Nucleus accumbens (tissue), 56 donors: ENCODE measurements around the gene ERFL.
A peak's percentile ranks its signal among the peaks of the same experiment; 100 is the strongest.
"Not testable (repeated sequence)": the region's sequence is repeated elsewhere in the genome, so short reads cannot be mapped to it uniquely, and the experiment has no call there.

Experiments
- DNase-seq, 56 donors: peaks; one replicate each; lab custom pipeline; 2025; lab: John Stamatoyannopoulos, UW

ERFL gene

DNA sequence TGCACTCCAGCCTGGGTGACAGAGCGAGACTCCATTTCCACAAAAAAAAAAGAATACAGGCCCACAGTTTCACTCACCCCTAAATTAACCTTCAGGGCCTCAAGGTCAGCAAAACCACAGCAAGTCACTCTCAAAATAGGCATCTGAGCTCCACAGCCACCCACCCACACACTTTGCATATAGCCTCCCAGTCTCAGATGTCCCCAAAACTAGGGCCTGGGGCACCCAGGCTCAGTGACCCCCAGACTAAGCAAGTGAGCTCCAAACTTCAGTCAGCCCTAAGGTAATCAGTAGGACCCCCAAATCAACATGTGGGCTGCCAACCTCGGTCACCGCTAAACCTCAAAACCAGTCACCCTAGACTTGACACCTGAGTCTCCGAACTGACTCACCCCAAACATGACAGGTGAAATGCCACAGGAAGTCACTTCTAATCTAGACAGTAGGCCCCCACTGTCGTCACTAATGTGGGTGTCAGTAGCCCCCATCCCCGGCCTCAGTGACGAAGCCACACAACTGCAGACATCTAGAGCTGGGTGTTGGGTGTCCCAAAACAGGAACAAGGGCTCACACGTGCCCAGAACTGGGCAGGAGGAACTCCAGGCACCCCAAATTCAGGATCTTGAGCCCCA is 17.0 kb upstream of the ERFL start:
- no peak for DNase-seq

DNA sequence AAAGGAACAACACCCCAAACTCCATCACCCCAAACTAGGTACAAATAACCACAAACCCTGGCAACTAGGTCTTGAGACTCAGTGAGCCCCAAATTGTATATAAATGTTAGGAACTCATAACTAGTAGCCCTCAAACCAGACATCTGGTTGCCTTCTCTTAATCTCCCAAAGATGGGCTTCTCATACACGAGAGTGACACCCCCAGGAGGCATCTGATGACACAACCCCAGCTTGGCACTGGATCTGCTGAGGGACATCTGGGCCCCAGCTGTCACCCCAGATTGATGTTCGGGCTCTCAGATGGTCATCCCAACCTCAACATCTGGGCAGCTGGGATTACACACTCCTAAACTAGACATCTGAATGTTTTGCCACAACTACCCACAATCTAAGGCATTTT is 16.1 kb upstream of the ERFL start:
- no peak for DNase-seq

DNA sequence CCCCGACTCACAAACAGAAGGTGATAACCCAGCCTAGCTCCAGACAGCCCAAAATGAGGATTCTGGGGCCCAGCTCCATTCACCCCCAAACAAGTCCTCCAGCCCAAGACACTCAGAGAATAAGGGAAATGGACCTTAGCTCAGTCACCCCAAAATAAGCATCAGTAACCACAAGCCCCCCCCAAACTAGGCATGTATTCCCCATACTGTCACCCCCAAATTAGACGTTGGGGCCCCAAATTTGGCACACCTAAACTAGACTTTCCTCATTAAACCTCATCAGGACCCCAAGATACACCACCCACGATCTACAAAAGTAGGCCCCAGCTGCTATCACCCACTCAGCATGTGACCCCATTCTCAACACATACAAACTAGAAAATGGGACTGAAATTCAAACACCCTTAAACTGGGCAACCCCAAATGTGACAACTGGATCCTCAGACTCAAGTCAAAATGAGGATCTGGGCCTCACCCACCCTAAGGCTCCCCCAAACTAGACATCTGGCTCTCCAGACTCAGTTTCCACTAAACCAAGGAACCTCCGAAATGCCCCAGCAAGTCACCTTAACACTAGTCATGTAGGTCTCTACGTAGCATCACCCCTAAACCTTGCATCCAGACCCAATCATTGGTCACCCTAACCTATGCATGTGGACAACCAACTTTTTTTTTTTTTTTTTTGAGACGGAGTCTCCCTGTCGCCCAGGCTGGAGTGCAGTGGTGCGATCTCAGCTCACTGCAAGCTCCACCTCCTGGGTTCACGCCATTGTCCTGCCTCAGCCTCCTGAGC is 13.4 kb upstream of the ERFL start:
- no peak for DNase-seq

DNA sequence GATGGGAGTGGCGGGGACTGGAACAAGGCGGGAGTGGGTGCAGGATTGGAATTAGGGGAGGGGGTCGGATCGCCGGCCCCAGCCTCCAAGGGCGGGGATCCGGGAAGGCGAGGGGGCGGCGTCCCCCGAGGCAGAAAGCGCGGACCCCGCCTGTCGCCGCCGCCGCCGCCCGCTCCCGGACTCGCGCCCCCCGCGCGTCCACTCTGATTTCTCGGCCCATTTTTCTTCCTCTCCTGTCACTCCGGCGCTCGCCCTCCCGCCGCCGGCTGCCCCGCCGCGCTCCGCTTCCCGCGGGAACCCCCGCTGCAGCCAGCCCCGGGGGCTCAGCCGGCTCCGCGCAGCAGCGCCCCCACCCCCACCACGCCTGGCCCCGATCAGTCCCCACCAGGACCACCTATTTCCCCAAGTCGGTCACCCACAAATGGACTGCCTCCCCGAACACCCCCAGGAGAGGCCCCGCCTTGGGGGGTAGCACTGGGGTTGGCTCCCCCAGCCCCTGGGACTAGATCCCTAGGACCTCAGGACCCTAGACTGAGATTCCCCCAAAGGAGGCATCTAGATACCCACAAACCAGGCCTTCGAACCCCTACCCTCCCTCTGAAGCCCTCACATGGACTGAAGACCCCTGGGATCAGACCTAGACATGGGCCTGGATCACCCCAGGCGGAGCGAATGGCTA is 12.6 kb upstream of the ERFL start:
- DNase-seq, result no peak

DNA sequence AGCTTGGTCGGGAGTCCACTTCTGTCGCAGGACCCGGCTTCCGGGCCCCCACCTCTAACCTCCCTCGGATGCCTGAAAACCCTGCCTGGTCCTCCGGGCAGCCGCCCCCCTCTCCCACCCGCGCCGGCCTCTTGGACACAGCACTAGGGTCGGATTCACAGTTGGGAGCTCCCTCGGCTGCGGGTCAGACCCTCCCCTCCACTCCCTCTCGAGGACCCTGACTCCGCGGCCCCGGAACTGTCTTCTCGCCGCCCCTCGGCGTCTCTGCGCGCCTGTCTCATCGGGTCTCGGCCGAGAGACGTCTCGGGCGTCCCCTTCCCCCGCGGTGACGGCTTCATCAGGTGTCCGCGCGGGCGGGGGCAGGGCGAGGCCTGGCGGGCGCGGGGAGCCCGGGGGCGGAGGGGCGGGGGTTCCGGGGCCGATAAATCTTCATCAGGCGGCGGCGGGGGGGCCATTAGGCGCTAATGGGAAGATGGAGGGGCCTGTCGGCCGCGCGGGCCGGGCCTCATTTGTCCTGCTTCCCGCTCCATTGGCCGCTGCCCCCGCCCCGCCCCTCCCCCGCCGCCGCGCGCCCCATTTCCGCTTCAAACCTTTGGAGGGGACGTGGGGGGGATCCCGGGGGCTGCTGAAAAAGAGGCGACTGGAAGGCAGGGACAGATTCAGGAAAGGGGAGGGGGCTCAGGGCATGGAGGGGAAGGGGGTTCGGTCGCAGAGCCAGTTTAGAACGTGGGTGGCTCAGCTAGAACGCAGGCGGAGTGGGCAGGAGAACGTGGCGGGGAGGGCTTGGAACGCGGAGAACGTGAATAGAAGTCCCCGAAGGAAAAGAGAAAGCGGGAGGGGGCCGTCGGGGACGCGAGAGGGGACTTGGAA is 11.8 kb upstream of the ERFL start:
- DNase-seq, result peak in 1 of 56 donors; percentile 55

DNA sequence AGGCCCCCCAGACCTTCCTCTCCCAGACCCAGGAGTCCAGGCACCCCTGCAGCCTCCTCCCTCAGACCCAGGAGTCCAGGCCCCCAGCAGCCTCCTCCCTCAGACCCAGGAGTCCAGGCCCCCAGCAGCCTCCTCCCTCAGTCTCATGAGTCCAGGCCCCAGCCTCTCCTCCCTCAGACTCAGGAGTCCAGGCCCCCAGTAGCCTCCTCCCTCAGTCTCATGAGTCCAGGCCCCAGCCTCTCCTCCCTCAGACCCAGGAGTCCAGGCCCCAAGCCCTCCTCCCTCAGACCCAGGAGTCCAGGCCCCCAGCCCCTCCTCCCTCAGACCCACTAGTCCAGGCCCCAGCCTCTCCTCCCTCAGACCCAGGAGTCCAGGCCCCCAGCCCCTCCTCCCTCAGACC is 11.0 kb upstream of the ERFL start:
- DNase-seq, result not testable (repeated sequence)

DNA sequence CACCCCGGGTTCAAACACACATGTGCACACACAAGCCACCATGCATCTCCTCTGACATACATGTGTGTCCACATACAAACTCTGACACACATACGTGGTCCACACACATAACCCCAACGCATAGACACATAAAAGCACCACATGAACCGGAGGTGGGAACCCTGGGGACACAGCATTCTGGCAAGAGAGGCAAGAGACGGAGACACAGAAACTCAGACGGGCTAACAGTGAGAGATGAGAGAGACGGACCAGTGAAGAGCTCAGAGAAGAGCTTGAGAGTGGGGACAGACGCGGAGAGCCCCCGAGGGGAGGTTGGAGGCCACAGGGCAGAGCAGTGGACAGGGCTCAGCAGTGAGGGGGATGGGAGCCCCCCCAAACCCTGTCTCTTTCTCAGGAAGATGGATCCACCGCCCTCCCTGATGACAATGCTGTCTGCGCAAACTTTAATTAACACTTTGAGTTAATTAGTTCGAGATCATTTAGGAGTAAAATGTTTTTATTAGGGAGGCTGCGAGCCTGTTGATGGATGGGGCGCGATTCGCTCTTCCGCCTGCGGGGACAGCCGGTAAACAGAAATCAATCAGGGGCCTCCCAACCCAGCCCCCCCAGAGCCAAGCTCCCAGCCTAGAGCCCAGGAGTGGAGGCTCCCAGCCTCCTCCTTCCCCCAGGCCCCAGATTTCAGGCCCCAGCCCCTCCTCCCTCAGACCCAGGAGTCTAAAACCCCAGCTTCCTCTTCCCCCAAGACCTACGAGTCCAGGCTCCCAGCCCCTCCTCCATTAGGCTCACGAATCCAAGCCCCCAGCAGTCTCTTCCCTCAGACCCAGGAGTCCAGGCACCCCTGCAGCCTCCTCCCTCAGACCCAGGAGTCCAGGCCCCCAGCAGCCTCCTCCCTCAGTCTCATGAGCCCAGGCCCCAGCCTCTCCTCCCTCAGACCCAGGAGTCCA is 9.5 kb upstream of the ERFL start:
- DNase-seq, result no peak

DNA sequence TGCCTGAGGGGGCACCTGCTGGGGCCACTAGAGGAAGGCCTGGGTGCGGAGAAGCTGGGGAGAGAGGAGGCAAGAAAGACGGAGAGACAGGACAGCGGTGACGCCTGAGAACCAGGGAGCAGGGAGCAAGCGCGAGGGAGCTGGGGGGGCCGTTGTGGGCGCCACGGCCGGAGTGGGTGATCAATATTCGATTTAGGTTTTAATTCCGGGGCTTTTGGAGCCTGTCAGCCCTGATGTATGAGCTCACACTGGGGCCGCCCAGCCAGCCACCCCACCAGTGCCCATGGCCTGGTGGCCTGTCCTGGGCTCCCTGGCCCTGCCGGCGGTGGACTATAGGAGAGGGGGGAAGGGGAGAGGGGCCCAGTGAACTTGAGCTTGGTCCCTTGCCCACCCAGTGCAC is 8.7 kb upstream of the ERFL start:
- DNase-seq, result no peak

DNA sequence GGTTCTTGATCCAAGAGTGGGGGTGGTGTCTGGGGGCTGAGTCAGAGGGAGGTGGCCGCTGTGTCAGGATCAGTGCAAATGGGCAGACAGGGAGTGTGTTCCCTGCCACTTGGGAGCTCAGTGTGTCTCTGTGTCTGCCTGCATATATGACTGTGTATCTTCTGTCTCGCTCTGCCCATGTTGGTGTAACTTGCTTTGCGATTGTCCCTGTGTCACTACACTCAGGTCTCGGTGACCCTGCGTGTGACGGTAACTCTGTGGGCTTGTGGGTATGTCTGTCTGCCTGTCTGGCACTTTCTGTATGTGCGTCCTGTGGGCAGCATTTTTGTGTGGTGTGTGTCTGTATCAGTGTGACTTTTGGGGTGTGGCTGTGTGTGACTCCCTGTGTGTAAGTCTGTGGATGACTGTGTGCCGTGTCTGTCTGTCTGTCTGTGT is 8.2 kb upstream of the ERFL start:
- no peak for DNase-seq

DNA sequence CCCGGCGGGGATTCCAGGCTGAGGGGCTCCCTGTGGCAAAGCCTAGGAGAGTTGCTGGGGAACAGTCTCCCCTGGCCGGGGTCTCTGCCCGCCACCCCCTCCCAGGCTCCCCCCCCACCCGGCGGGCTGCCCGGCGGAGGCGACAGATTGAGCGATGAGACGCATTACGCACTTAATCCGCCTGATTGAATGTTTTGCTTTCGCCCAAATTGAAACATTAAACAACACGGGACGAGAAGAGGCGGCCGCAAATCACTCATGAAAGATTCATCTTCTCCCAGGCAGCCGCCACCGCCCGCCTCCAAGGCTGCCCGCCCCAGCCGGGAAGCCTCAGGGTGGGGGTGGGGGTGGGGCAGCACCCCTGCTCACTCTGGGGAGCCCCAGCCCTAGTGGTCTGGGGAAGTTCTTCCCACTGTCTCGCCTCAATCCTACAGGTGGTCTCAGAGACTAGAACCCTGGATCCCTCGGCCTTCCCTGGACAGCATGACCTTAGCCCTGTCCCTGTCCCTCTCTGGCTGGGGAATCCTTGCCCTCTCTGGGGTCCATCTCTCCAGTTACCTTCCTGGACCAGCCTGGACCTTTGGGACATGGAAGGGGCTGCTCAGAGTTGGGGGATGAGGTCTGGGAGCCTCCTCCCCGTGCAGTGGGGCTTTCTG is 7.6 kb upstream of the ERFL start:
- DNase-seq, result no peak

DNA sequence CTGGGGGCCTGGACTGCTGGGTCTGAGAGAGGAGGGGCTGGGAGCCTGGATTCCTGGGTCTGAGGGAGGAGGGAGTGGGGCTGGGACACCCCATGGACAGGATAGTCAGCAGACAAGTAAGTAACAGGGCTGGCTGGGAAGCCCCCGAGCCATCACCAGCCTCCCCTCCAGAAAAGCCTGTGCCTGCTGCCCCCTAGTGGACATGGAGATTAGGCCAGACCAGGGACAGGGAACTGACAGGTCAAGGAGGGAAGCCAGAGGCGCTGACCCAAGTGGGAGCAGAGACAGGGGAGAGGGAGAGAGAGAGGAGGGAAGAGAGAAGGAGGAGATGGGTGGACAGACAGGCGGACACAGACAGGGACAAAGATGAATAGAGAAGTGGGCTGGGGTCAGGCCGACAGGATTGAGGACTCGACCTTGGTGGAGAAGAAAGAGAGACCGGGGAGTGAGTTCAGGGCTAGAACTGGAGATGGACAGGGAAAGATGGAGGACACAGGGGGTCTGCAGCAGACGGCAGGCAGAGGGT is 6.7 kb upstream of the ERFL start:
- peak in 46 of 56 donors; percentile 1 to 71 (median 17) for DNase-seq

DNA sequence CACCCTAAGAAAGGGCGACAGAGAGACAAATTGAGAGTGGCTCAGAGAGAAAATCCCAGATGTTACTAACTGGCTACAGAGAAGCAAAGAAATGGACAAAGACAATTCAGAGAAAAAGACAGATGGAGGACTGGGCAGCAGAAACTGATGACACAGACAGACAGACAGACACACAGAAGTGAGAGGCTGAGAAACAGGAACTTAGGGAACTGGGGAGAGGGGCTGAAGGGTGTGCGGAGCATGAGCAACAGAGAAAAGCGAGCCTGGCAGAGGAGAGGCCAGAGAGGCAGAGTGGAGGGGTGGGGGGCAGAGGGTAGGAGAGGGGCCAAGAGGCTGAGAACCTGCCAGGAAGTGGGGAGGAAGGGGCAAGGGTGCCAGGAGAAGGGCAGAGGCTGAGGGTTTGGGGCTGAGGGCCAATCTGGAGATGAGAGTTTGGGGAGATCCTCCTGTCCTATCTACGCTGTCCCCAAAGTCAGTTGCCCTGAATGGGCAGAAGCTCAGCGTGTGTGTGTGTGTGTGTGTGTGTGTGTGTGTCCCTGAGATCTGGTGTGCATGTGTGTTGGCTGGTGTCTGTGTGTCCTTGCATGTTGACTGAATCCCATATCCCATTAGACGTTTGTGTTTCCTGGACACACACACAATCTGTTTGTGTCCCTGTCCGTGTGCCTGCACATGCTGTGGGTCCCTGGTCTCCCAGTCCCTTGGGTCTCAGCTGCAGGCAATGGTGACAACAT is 5.6 kb upstream of the ERFL start:
- no peak for DNase-seq

DNA sequence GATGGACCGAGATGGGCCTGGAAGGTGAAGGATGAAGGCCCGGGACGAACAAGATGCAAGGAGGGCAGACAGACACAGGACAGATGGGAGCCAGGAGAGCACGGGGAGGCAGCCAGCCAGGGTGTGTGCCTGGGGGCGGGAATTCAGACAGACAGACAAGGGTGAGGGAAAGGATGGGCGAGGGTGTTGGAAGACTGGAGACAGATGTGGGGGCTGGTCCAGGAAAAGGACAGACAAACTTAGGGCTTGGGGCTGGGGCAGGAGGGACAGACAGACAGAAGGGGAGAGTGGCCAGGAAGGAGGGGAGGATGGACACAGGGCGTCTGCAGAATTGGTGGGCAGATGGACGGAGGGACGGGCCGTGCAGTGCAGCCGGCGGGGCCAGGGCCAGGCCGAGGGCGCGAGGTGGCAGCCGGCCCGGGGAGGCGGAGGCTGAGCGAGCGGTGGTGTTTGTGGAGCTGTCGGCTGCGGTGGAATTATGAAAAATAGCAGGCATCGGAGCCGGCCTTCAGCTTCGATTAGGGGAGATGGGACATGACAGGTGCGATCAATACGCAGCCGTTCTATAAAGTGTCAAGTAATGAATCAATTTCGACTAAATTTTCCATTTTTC is 4.6 kb upstream of the ERFL start:
- DNase-seq, result peak in 1 of 56 donors; percentile 5

DNA sequence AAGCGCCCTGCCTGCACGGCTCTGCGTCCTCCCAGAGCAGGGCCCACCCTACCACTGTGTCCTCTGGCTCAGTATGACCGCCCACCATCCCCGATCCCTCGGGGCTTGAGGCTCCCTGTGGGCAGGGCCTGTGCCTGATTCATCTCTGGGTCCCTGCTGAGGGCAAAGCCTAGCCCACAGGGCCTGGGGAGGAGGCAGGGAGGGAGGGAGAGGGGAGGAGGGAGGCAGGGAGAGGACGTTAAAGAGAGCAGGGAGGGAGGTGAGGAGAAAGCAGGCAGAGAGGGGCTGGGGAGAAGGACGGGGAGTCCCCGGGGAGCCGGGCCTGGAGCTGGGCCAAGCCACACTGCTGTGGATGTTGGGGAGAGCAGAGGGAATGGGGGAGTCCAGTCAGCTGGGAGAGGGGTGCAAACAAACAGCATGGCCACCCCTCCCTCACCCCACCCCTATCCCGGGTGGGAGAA is 4.0 kb upstream of the ERFL start:
- no peak for DNase-seq

DNA sequence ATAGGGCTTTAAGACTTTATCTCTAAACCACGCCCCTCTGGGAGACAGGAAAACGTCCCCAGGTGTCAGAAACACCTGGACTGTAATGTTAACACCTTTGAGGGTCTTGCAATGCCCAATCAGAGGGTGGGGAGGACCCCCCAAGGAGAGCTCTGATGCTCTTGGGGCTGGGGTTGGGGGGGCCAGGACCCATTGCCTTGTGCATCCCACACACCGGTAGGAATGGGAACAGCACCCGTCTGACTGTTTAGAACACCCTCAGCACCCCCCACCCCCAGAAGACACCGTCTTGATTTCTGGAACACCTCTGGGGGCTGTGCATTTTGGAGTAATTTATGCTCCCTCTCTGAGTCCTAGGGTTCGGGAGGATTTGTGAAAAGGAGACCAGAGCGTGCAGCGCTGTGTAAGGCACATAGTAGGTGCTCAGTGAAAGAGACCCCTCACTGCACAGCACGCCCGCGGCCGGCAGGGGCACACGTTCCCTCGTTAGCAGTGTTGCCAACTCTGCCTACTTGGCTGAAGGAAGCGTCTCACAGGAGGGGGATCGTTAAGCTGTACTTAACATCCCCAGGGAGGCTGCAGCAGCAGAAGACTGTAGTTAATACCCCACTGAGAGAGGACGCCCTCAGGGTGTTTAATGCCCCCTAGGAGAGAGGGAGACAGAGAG is 2.8 kb upstream of the ERFL start:
- no peak for DNase-seq

DNA sequence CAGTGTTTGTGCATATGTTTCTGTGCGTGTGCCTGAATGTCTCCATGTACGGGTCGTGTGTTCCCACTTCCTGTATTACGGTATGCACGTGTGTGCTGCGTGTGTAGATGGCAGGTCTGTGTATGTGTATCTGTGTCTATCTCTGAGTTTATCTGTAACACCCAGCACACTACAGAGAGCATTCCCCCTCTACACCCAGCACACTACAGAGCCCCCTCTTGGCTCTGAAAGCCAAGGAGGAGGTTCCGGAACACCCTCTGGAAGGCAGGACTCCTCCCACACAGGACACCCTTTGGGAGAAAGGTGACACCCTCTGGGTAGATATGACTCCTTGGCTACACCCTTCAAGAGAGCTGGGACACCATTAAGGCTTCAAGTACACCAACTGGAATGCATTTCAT is 2.1 kb upstream of the ERFL start:
- DNase-seq, result no peak

DNA sequence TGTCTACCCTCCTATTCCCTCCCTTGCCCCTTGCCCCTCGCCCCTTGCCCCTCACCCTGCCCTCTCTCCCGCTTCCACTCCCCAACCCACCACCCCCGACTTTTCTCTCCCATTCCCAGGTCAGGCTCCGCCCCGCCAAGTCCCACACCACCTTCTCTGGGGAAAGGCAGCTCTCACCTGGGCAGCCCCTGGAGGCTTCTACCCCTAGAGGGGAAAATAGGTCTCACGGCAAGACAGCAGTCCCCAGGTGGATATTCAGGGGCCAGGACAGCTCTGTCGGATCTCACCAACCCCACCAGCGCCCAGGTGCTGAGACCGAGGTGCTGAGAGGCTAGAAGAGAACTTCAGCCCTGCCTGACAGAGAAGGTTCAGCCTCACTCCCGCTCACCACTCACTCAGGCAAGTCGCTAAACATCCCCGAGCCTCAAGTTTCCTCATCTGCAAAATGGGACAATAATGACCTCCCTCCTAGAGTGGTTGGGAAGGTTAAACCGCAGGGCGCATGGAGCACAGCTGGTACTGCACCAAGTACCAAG is 1.4 kb upstream of the ERFL start:
- DNase-seq, result no peak
